Subcutaneous adipose tissue (tissue), 4 donors: Measurements from ENCODE around the gene S1PR1. TPM values are rescaled to one million over a fixed set of nuclear protein-coding genes. Genes with fewer than 3 reads are reported as not detected.

Experiments used
- CTCF ChIP-seq: fragments of 450-650 bp; IDR thresholded peaks from one replicate; pipeline ENCODE4 v1.5.1; 2016; ENCODE audit warnings: low read depth, mild to moderate bottlenecking, control low read depth, antibody characterized with exemption, moderate library complexity
- total RNA-seq, 4 donors: library from RNA; depleted of rRNA; stranded (reverse); fragments of >200 nt; gene quantifications; one replicate each; pipeline ENCODE4 v1.1.0, GENCODE V29; 2016

S1PR1 gene
- total RNA-seq, 4 donors from 2014 or later: 54.4 to 185 (median 117) TPM

- no peak for TF ChIP-seq CTCF
These were observed 8.2 kb upstream of the S1PR1 start for GRCh38 chr1:101228424-101229134.

- no peak for TF ChIP-seq CTCF
These were observed 3.3 kb upstream of the S1PR1 start for GRCh38 chr1:101233495-101233894.

- no peak for TF ChIP-seq CTCF
These were observed 1.6 kb upstream of the S1PR1 start for GRCh38 chr1:101235216-101235695.

GRCh38 chr1:101235696-101236515 lies 913 bp upstream of the S1PR1 start:
- no peak for TF ChIP-seq CTCF

GRCh38 chr1:101237229-101237837 lies 514 bp downstream of the S1PR1 start:
- no peak for TF ChIP-seq CTCF

GRCh38 chr1:101238031-101238628 lies 1.3 kb downstream of the S1PR1 start:
- no peak for TF ChIP-seq CTCF
